PFSK-1 (cell line): ENCODE data around the gene VPS13D.

Experiments used
- REST ChIP-seq, 2 experiments: IDR thresholded peaks; 2 replicates each; pipeline versions ENCODE4 v1.6.1 to v1.8.0; 2011 to 2012; ENCODE audit warnings: low read depth in 2 of 2, low read length in 2 of 2, control low read depth in 1 of 2, inconsistent platforms in 1 of 2, mild to moderate bottlenecking in 1 of 2, moderate library complexity in 1 of 2; ENCODE audit not compliant: insufficient read depth in 1 of 2
- SIN3A ChIP-seq: IDR thresholded peaks from 2 replicates; pipeline ENCODE4 v1.6.1; 2012; ENCODE audit warnings: mild to moderate bottlenecking, low read length, moderate library complexity, borderline replicate concordance; ENCODE audit not compliant: insufficient read depth
- TAF1 ChIP-seq: IDR thresholded peaks from 2 replicates; pipeline ENCODE4 v1.6.1; 2012; ENCODE audit warnings: low read length, control low read depth, borderline replicate concordance; ENCODE audit not compliant: insufficient read depth

GRCh38 chr1:12344596-12345349 is 114.9 kb downstream of the VPS13D start:
- no peak for TF ChIP-seq REST (IDR thresholded peaks at IDR 0.05; ENCODE audit: insufficient read depth in 1 of 2, low read depth in 2 of 2, low read length in 2 of 2)
- TF ChIP-seq SIN3A = no peak
- TF ChIP-seq TAF1 = no peak
